SK-N-SH treated with all-trans-retinoic acid at 6 μM for 48 hours (cell line): ENCODE data around the gene MYCBPAP.

Source experiments
- ARNTL ChIP-seq: fragments of 450-650 bp; formaldehyde crosslinking; IDR thresholded peaks from 2 replicates; pipeline ENCODE4 v1.5.0; 2020; ENCODE audit warnings: low read depth, mild to moderate bottlenecking, moderate library complexity, borderline replicate concordance
- CSDC2 ChIP-seq: fragments of 250-450 bp; sonication (Bioruptor Pico); IDR thresholded peaks from 2 replicates; pipeline ENCODE4 v1.5.0; 2020; ENCODE audit warnings: mild to moderate bottlenecking, moderate library complexity
- CSRNP3 ChIP-seq: fragments of 250-450 bp; sonication (Bioruptor Pico); IDR thresholded peaks from 2 replicates; pipeline ENCODE4 v1.5.1; 2021; ENCODE audit warnings: mild to moderate bottlenecking, moderate library complexity
- GLIS3 ChIP-seq: fragments of 250-450 bp; sonication (Bioruptor Pico); IDR thresholded peaks from 2 replicates; pipeline ENCODE4 v1.5.0; 2020; ENCODE audit warnings: mild to moderate bottlenecking, moderate library complexity
- ISL1 ChIP-seq: fragments of 250-450 bp; sonication (Bioruptor Pico); IDR thresholded peaks from 2 replicates; pipeline ENCODE4 v2.1.2; 2022; ENCODE audit warnings: mild to moderate bottlenecking, moderate library complexity
- OSR1 ChIP-seq: fragments of 250-450 bp; sonication (Bioruptor Pico); IDR thresholded peaks from 2 replicates; pipeline ENCODE4 v1.8.0; 2022; ENCODE audit warnings: moderate library complexity, mild to moderate bottlenecking, inconsistent platforms
- PATZ1 ChIP-seq: fragments of 250-450 bp; sonication (Bioruptor Pico); IDR thresholded peaks from 2 replicates; pipeline ENCODE4 v1.8.0; 2020; ENCODE audit warnings: mild to moderate bottlenecking, moderate library complexity, borderline replicate concordance
- RARB ChIP-seq: fragments of 250-450 bp; sonication (Bioruptor Pico); IDR thresholded peaks from 2 replicates; pipeline ENCODE4 v1.8.0; 2021; ENCODE audit warnings: mild to moderate bottlenecking, moderate library complexity
- SNAI2 ChIP-seq: fragments of 250-450 bp; sonication (Bioruptor Pico); IDR thresholded peaks from 2 replicates; pipeline ENCODE4 v1.5.0; 2020; ENCODE audit warnings: mild to moderate bottlenecking, moderate library complexity
- ZC3H10 ChIP-seq: fragments of 250-450 bp; sonication (Bioruptor Pico); IDR thresholded peaks from 2 replicates; pipeline ENCODE4 v1.5.1; 2021; ENCODE audit warnings: mild to moderate bottlenecking, moderate library complexity
- ZFP3 ChIP-seq: fragments of 250-450 bp; sonication (Bioruptor Pico); IDR thresholded peaks from 2 replicates; pipeline ENCODE4 v1.5.0; 2020; ENCODE audit warnings: mild to moderate bottlenecking, moderate library complexity
- ZNF70 ChIP-seq: fragments of 450-650 bp; formaldehyde crosslinking; IDR thresholded peaks from 2 replicates; pipeline ENCODE4 v1.5.0; 2020; ENCODE audit warnings: mild to moderate bottlenecking, moderate library complexity
- TF ChIP-seq, protein P1 (sequence below): fragments of 250-450 bp; sonication (Bioruptor Pico); IDR thresholded peaks from 2 replicates; pipeline ENCODE4 v1.5.0; 2020; ENCODE audit warnings: mild to moderate bottlenecking, moderate library complexity
- TF ChIP-seq, protein P2 (sequence below): fragments of 250-450 bp; sonication (Bioruptor Pico); IDR thresholded peaks from 2 replicates; pipeline ENCODE4 v1.5.1; 2020; ENCODE audit warnings: low read depth, mild to moderate bottlenecking, moderate library complexity

DNA sequence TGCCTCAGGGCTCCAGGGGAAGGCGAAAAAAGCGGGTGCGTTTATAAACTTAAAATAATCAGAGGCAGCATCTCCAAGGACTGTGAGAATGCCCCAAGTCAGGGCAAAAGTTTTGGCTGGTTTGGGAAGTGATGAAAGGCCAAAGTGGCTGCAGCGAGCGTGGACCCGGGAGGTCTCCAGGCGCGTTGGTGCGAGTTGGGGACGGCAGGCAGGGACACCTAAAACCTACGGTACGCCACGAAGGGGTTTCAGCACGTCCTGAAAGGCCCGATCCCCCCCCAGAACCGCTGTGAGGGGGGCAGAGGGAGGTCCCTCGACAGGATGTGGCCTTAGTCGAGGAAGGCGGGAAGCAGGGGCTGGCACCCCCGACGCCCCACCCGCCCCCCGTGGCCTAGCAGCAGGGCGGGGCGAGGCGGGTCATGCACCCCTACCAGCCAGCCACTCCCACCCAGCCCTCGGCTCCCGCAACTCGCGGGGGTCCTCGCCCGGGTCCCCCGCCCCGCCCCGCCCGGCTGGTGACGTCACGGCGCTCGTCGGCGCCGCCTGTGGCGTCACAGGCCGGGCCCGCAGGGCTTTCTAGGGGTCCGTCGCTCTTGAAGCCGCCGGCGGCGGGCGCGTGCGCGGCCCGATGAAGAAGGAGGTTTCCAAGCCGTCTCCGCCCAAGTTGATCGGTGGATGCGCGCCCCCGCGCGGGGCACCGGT lies at the start of gene MYCBPAP:
- TF ChIP-seq RARB (CRISPR knock-in tag), result no peak
- TF ChIP-seq, protein P1, sequence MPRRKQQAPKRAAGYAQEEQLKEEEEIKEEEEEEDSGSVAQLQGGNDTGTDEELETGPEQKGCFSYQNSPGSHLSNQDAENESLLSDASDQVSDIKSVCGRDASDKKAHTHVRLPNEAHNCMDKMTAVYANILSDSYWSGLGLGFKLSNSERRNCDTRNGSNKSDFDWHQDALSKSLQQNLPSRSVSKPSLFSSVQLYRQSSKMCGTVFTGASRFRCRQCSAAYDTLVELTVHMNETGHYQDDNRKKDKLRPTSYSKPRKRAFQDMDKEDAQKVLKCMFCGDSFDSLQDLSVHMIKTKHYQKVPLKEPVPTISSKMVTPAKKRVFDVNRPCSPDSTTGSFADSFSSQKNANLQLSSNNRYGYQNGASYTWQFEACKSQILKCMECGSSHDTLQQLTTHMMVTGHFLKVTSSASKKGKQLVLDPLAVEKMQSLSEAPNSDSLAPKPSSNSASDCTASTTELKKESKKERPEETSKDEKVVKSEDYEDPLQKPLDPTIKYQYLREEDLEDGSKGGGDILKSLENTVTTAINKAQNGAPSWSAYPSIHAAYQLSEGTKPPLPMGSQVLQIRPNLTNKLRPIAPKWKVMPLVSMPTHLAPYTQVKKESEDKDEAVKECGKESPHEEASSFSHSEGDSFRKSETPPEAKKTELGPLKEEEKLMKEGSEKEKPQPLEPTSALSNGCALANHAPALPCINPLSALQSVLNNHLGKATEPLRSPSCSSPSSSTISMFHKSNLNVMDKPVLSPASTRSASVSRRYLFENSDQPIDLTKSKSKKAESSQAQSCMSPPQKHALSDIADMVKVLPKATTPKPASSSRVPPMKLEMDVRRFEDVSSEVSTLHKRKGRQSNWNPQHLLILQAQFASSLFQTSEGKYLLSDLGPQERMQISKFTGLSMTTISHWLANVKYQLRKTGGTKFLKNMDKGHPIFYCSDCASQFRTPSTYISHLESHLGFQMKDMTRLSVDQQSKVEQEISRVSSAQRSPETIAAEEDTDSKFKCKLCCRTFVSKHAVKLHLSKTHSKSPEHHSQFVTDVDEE (CRISPR knock-in tag), result no peak
- TF ChIP-seq CSRNP3 (CRISPR knock-in tag), result no peak
- no peak for TF ChIP-seq ISL1 (CRISPR knock-in tag)
- no peak for TF ChIP-seq OSR1 (CRISPR knock-in tag)
- TF ChIP-seq ZFP3, result 0 out of 2 replicates have a peak, but pooled peaks have one; percentile 33
- TF ChIP-seq ZC3H10, result no peak
- TF ChIP-seq PATZ1, result no peak
- TF ChIP-seq, protein P2, sequence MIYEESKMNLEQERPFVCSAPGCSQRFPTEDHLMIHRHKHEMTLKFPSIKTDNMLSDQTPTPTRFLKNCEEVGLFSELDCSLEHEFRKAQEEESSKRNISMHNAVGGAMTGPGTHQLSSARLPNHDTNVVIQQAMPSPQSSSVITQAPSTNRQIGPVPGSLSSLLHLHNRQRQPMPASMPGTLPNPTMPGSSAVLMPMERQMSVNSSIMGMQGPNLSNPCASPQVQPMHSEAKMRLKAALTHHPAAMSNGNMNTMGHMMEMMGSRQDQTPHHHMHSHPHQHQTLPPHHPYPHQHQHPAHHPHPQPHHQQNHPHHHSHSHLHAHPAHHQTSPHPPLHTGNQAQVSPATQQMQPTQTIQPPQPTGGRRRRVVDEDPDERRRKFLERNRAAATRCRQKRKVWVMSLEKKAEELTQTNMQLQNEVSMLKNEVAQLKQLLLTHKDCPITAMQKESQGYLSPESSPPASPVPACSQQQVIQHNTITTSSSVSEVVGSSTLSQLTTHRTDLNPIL (CRISPR knock-in tag), result no peak
- no peak for TF ChIP-seq GLIS3
- TF ChIP-seq CSDC2 (CRISPR knock-in tag), result no peak
- TF ChIP-seq SNAI2 (CRISPR knock-in tag), result no peak
- TF ChIP-seq ZNF70 (CRISPR knock-in tag), result no peak
- no peak for TF ChIP-seq ARNTL (CRISPR knock-in tag)
